ENCODE results near the gene FYCO1. TPM values are rescaled to one million over a fixed set of nuclear protein-coding genes. Genes with fewer than 3 reads are reported as not detected.

FYCO1 gene
- total and polyA plus RNA-seq, 9 of the 15 experiments (the other 6 are each of a cell fraction or from before 2014, with no cell fraction given) = 2.1 to 13.8 (median 7.4) TPM

- no peak overlapping the region for H3K9ac ChIP-seq (ENCODE audit: insufficient read depth in 1 of 2, low read depth in 2 of 2, low read length in 2 of 2)
- H3K4me3 ChIP-seq = no peak overlapping the region
- H3K27me3 ChIP-seq (ENCODE audit: control insufficient read depth in 2 of 2, insufficient read depth in 2 of 2, low read length in 2 of 2) = peaks cover 26 to 38% of the 10 kb centered on the region in 2 experiments
- intact Hi-C loops (cut with micrococcal nuclease) = no loop called here
- FAIRE-seq (no peak), ATAC-seq (no peak), DNase-seq (ENCODE audit: extremely low read depth in 1 of 4, low spot score in 3 of 4) (no peak)
- H3K4me1 ChIP-seq (replicated peaks in 1 of 2; ENCODE audit: control insufficient read depth in 2 of 2, insufficient read depth in 2 of 2, low read length in 2 of 2) = no peaks in the 10 kb centered on the region; a peak in 1 of 5 replicates
- 8% methylated on average over 5 of the region's 5 CpGs for WGBS (ENCODE audit: insufficient coverage, low coverage, missing lambda C conversion rate)
- in situ Hi-C loops (cut with MboI) = no loop called here
- no peaks in the 10 kb centered on the region for H3K9me3 ChIP-seq (replicated peaks; ENCODE audit: control insufficient read depth, insufficient read depth, low read depth, low read length)
- no peaks in the 10 kb centered on the region for H3K79me2 ChIP-seq (ENCODE audit: control insufficient read depth, insufficient read depth, low read length)
- H3K4me2 ChIP-seq (ENCODE audit: insufficient read depth, low read length) = no peak overlapping the region
- H2AFZ ChIP-seq (ENCODE audit: low read depth, low read length) = no peak overlapping the region
- ChIA-PET CTCF (ENCODE audit: low intra/inter-chr PET ratio) (no interaction called here), POLR2A (no interaction called here)
- no peaks in the 10 kb centered on the region for H3K36me3 ChIP-seq (ENCODE audit: control insufficient read depth, insufficient read depth, low read length)
- no peak overlapping the region for H3K27ac ChIP-seq (ENCODE audit: extremely low read depth, low read depth, low read length)
- TF ChIP-seq ILK (tag; IDR thresholded peaks at IDR 0.05; ENCODE audit: borderline replicate concordance, low read depth) (no peak), NR0B1 (IDR thresholded peaks at IDR 0.05; ENCODE audit: partially characterized antibody) (no peak), ZNF395 (CRISPR knock-in tag; IDR thresholded peaks at IDR 0.05) (no peak), NFIC (IDR thresholded peaks at IDR 0.05) (peak; percentile 69)
- no peaks in the 10 kb centered on the region for H3K9me1 ChIP-seq (ENCODE audit: control insufficient read depth, insufficient read depth, low read length)
- H4K20me1 ChIP-seq (replicated peaks; ENCODE audit: control insufficient read depth, insufficient read depth, low read length) = no peaks in the 10 kb centered on the region
- BruUV-seq (replicated peaks) = no TSS peak
Measured at GRCh38 chr3:45895686-45896468, 99.7 kb downstream of the FYCO1 start.

Measured in K562 (cell line).